DOHH2 (cell line): Measurements from ENCODE around the gene KIF2B.

Experiments used
- H3F3A ChIP-seq: fragments of 200-600 bp; sonication (generic), shearing (Covaris generic); 2 replicates; pipeline ENCODE4 v1.6.0; 2016; ENCODE audit warnings: antibody characterized with exemption, mild to moderate bottlenecking; ENCODE audit not compliant: control insufficient read depth, insufficient read depth
- H3K27ac ChIP-seq: fragments of 200-600 bp; sonication (generic); 2 replicates; pipeline ENCODE4 v1.5.1; 2014; ENCODE audit warnings: low read depth, mild to moderate bottlenecking, low read length, moderate library complexity
- H3K27me3 ChIP-seq: fragments of 200-600 bp; sonication (generic); 2 replicates; pipeline ENCODE4 v1.6.1; 2014; ENCODE audit warnings: mild to moderate bottlenecking, low read length, mixed read lengths; ENCODE audit not compliant: control insufficient read depth
- H3K36me3 ChIP-seq: fragments of 200-600 bp; sonication (generic); 2 replicates; pipeline ENCODE4 v1.6.1; 2014; ENCODE audit warnings: mild to moderate bottlenecking, low read length, moderate library complexity, mixed read lengths; ENCODE audit not compliant: control insufficient read depth
- H3K4me1 ChIP-seq: fragments of 200-600 bp; sonication (generic); 2 replicates; pipeline ENCODE4 v1.6.1; 2014; ENCODE audit warnings: mild to moderate bottlenecking, low read length, mixed read lengths; ENCODE audit not compliant: control insufficient read depth
- H3K4me2 ChIP-seq: fragments of 200-600 bp; sonication (generic); 2 replicates; pipeline ENCODE4 v1.6.0; 2014; ENCODE audit warnings: mild to moderate bottlenecking, low read length, moderate library complexity
- H3K4me3 ChIP-seq: fragments of 200-600 bp; sonication (generic); 2 replicates; pipeline ENCODE4 v1.5.1; 2014; ENCODE audit warnings: mild to moderate bottlenecking, low read length, mixed read lengths
- H3K79me2 ChIP-seq: fragments of 200-600 bp; sonication (generic); 2 replicates; pipeline ENCODE4 v1.6.1; 2014; ENCODE audit warnings: mild to moderate bottlenecking, low read length, mixed read lengths; ENCODE audit not compliant: control insufficient read depth
- H3K9me2 ChIP-seq: fragments of 200-600 bp; sonication (generic); replicated peaks from 2 replicates; pipeline ENCODE4 v1.6.1; 2014; ENCODE audit warnings: mild to moderate bottlenecking, low read length, mixed read lengths; ENCODE audit not compliant: control insufficient read depth
- H3K9me3 ChIP-seq: fragments of 200-600 bp; sonication (generic); 2 replicates; pipeline ENCODE4 v1.6.1; 2014; ENCODE audit warnings: antibody characterized with exemption, low read length, mixed read lengths; ENCODE audit not compliant: control insufficient read depth, insufficient read depth
- H4K20me1 ChIP-seq: fragments of 200-600 bp; sonication (generic); 2 replicates; pipeline ENCODE4 v1.6.0; 2014; ENCODE audit warnings: low read depth, mild to moderate bottlenecking, antibody characterized with exemption, low read length, moderate library complexity; ENCODE audit not compliant: control insufficient read depth, insufficient read depth
- CTCF ChIP-seq: fragments of 200-600 bp; sonication (generic); IDR thresholded peaks from one replicate; pipeline ENCODE4 v1.5.1; 2014; ENCODE audit warnings: antibody characterized with exemption, mild to moderate bottlenecking, low read depth, low read length; ENCODE audit not compliant: poor library complexity, severe bottlenecking
- EZH2phosphoT487 ChIP-seq: fragments of 200-600 bp; sonication (generic); IDR thresholded peaks from 2 replicates; pipeline ENCODE4 v1.6.1; 2017; ENCODE audit warnings: borderline replicate concordance, mild to moderate bottlenecking, antibody characterized with exemption, low read length, moderate library complexity, mixed read lengths

KIF2B gene

GRCh38 chr17:53792997-53793396 is 29.7 kb upstream of the KIF2B start:
- TF ChIP-seq CTCF (no peak), EZH2phosphoT487 (no peak)
- Histone ChIP-seq H3K79me2 (no peaks in the 10 kb centered on the region), H3K4me2 (no peak overlapping the region), H3K9me2 (no peaks in the 10 kb centered on the region), H3K9me3 (no peaks in the 10 kb centered on the region), H3K27ac (no peak overlapping the region), H3F3A (no peaks in the 10 kb centered on the region), H4K20me1 (no peaks in the 10 kb centered on the region), H3K4me1 (no peaks in the 10 kb centered on the region), H3K27me3 (no peaks in the 10 kb centered on the region), H3K36me3 (no peaks in the 10 kb centered on the region), H3K4me3 (no peak overlapping the region)

- Histone ChIP-seq H3K27me3 (no peaks in the 10 kb centered on the region), H3F3A (no peaks in the 10 kb centered on the region), H3K4me1 (no peaks in the 10 kb centered on the region), H3K27ac (no peak overlapping the region), H3K4me3 (no peak overlapping the region), H3K79me2 (no peaks in the 10 kb centered on the region), H3K4me2 (no peak overlapping the region), H4K20me1 (no peaks in the 10 kb centered on the region), H3K36me3 (no peaks in the 10 kb centered on the region), H3K9me3 (no peaks in the 10 kb centered on the region; the same call in 1 of the 2 replicates), H3K9me2 (no peaks in the 10 kb centered on the region)
- no peak for TF ChIP-seq CTCF
- TF ChIP-seq EZH2phosphoT487: no peak
Measured at GRCh38 chr17:53794875-53795274, 27.9 kb upstream of the KIF2B start.

GRCh38 chr17:53796642-53797041 is 26.1 kb upstream of the KIF2B start:
- Histone ChIP-seq H3K9me3 (no peaks in the 10 kb centered on the region; the same call in 1 of the 2 replicates), H4K20me1 (no peaks in the 10 kb centered on the region), H3K36me3 (no peaks in the 10 kb centered on the region), H3K9me2 (no peaks in the 10 kb centered on the region), H3K27ac (no peak overlapping the region), H3K4me1 (no peaks in the 10 kb centered on the region), H3K79me2 (no peaks in the 10 kb centered on the region), H3K4me3 (no peak overlapping the region), H3K4me2 (no peak overlapping the region), H3F3A (no peaks in the 10 kb centered on the region), H3K27me3 (no peaks in the 10 kb centered on the region)
- TF ChIP-seq EZH2phosphoT487 (no peak), CTCF (no peak)

- Histone ChIP-seq H3K27ac (no peak overlapping the region), H3K27me3 (no peaks in the 10 kb centered on the region), H3K9me3 (no peaks in the 10 kb centered on the region; the same call in 1 of the 2 replicates), H3K4me1 (no peaks in the 10 kb centered on the region), H4K20me1 (no peaks in the 10 kb centered on the region), H3K4me3 (no peak overlapping the region), H3K79me2 (no peaks in the 10 kb centered on the region), H3K4me2 (no peak overlapping the region), H3K9me2 (no peaks in the 10 kb centered on the region), H3K36me3 (no peaks in the 10 kb centered on the region), H3F3A (no peaks in the 10 kb centered on the region)
- no peak for TF ChIP-seq CTCF
- no peak for TF ChIP-seq EZH2phosphoT487
Measured at GRCh38 chr17:53797501-53797900, 25.2 kb upstream of the KIF2B start.
